Activated CD4-positive, alpha-beta T cell treated with anti-CD3 and anti-CD28 coated beads for 36 hours (primary cell): ENCODE results near the gene TUBA3D. TPM values are rescaled to one million over a fixed set of nuclear protein-coding genes. Genes with fewer than 3 reads are reported as not detected.
"Not testable (repeated sequence)": the region's sequence is repeated elsewhere in the genome, so short reads cannot be mapped to it uniquely, and the experiment has no call there.

Source experiments
- ATAC-seq: fragments of 200-7000 bp; cut with Tn5 transposase; one replicate; pipeline ENCODE4 v1.10.0; 2021; ENCODE audit warnings: mild to moderate bottlenecking, moderate library complexity
- CTCF ChIA-PET: fragments of 350-600 bp; sonication (Branson Sonifier 250); formaldehyde crosslinking; loops from one replicate; lab custom pipeline; 2021; ENCODE audit warnings: antibody characterized with exemption; lab: Charles Lee
- POLR2A ChIA-PET: fragments of 350-600 bp; sonication (Branson Sonifier 250); formaldehyde crosslinking; loops from one replicate; lab custom pipeline; 2021; ENCODE audit warnings: antibody characterized with exemption, inconsistent platforms; lab: Charles Lee
- DNase-seq: peaks from one replicate; pipeline ENCODE4 v3.0.0-alpha.2; 2020
- H3K27ac Mint-ChIP-seq: one replicate; pipeline ENCODE4 v1.8.0; 2021; ENCODE audit warnings: mixed read lengths
- H3K27me3 Mint-ChIP-seq: one replicate; pipeline ENCODE4 v1.8.0; 2021; ENCODE audit warnings: mixed read lengths
- H3K36me3 Mint-ChIP-seq: one replicate; pipeline ENCODE4 v1.8.0; 2021; ENCODE audit warnings: low read depth, mixed read lengths
- H3K4me1 Mint-ChIP-seq: one replicate; pipeline ENCODE4 v1.8.0; 2021; ENCODE audit warnings: mixed read lengths
- H3K4me3 Mint-ChIP-seq: one replicate; pipeline ENCODE4 v1.8.0; 2021; ENCODE audit warnings: mild to moderate bottlenecking, moderate library complexity, mixed read lengths
- H3K9me3 Mint-ChIP-seq: one replicate; pipeline ENCODE4 v1.8.0; 2021; ENCODE audit warnings: low read depth, mixed read lengths
- intact Hi-C, 2 experiments: fragments of 100-400 bp; cut with DNase I in 1 of 2; cut with micrococcal nuclease in 1 of 2; formaldehyde crosslinking; loops; one replicate each; pipeline versions ENCODE4 v1.14.2 to v1.15.1; 2022 to 2024; cut with DNase I, micrococcal nuclease
- total RNA-seq, 2 experiments: library from RNA; stranded (reverse); gene quantifications; one replicate each; pipeline ENCODE4 v1.2.3, GENCODE V29; 2021

Gene TUBA3D
- total RNA-seq, 2 experiments from 2014 or later: not detected

GRCh38 chr2:131498321-131498973, 22.5 kb downstream of the TUBA3D start:
- Mint-ChIP-seq H3K4me1 (peaks cover 39% of the 10 kb centered on the region), H3K36me3 (peaks cover 39% of the 10 kb centered on the region), H3K27ac (peak overlapping the region; percentile 86)
- ATAC-seq: peak; percentile 96
- POLR2A ChIA-PET, H3K9me3 Mint-ChIP-seq, H3K27me3 Mint-ChIP-seq, H3K4me3 Mint-ChIP-seq: not testable (repeated sequence)
- DNase-seq: peak; percentile 51
- intact Hi-C loops: loop anchor here in 1 of 2 experiments (1.0 to 10.0 kb wide), 2 partner anchors 344 to 1124 kb away; no protein-coding TSS in a partner anchor
- CTCF ChIA-PET: interaction anchor here (0.6 to 0.9 kb wide), 3 partner anchors 85 to 425 kb away, joined by 3 to 4 read pairs (median 3); no protein-coding TSS in a partner anchor

- H3K9me3 Mint-ChIP-seq, H3K27me3 Mint-ChIP-seq, H3K4me3 Mint-ChIP-seq, POLR2A ChIA-PET, DNase-seq, intact Hi-C loops, H3K27ac Mint-ChIP-seq: not testable (repeated sequence)
- peaks cover 11% of the 10 kb centered on the region for H3K4me1 Mint-ChIP-seq
- H3K36me3 Mint-ChIP-seq: peaks cover 59% of the 10 kb centered on the region
- CTCF ChIA-PET: interaction anchor here (0.6 kb wide), 1 partner anchor 20 kb away, joined by 5 read pairs; no protein-coding TSS in a partner anchor
- ATAC-seq: peak; percentile 40
Measured at GRCh38 chr2:131503587-131503986, 27.7 kb downstream of the TUBA3D start.

DNA sequence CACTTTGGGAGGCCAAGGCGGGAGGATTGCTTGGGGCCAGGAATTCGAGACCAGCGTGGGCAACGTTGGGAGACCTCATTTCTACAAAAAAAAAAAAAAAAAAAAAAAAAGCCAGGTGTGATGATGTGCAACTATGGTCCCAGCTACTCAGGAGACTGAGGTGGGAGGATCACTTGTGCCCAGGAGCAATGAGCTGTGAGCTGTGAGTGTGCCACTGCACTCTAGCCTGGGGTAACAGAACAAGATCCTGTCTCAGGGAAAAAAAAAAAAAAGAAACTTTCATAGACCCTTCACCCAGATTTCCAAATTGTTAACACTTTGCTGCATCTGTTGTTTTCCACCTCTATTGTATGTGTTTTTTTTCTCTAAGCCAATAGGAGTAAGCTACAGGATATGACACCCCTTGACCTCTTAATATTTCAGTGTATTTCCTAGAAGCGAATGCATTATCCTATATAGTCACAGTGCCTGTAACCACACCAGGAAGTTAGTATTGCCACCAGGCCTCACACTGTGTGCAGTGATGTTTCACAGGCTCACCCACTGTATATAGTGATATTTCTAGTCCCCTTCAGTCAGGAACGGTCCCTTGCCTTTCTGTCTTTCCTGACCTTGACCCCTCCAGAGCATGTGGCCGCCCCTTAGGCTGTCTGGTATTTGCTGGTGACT, 28.3 kb downstream of the TUBA3D start:
- intact Hi-C loops, H3K9me3 Mint-ChIP-seq, H3K27me3 Mint-ChIP-seq, POLR2A ChIA-PET, CTCF ChIA-PET, H3K4me3 Mint-ChIP-seq, DNase-seq, H3K4me1 Mint-ChIP-seq: not testable (repeated sequence)
- peak; percentile 88 for ATAC-seq
- peak overlapping the region; percentile 85 for H3K27ac Mint-ChIP-seq
- H3K36me3 Mint-ChIP-seq: peaks cover 57% of the 10 kb centered on the region

DNA sequence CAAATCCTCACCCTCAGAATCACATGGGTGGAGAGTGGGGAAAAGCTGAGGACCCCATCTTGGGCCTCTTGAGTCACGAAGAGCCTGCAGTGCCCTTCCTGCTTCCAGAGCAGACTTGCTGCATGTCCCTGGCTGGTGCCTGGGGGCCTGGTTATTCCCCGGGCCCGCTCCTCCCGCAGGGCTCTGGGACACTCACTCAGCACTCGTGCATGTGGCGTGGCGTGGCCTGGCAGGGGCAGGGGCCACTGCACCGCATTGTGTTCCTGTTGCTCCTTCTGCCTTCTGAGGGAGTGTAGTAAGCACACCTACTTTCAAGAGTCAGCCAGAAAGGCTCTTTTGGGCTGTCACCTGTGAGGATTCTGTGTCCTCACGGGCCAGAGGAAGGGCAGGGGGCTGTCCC, 33.7 kb downstream of the TUBA3D start:
- Mint-ChIP-seq H3K36me3 (peaks cover 33% of the 10 kb centered on the region), H3K4me1 (peaks cover under 1% of the 10 kb centered on the region)
- no peak for ATAC-seq

DNA sequence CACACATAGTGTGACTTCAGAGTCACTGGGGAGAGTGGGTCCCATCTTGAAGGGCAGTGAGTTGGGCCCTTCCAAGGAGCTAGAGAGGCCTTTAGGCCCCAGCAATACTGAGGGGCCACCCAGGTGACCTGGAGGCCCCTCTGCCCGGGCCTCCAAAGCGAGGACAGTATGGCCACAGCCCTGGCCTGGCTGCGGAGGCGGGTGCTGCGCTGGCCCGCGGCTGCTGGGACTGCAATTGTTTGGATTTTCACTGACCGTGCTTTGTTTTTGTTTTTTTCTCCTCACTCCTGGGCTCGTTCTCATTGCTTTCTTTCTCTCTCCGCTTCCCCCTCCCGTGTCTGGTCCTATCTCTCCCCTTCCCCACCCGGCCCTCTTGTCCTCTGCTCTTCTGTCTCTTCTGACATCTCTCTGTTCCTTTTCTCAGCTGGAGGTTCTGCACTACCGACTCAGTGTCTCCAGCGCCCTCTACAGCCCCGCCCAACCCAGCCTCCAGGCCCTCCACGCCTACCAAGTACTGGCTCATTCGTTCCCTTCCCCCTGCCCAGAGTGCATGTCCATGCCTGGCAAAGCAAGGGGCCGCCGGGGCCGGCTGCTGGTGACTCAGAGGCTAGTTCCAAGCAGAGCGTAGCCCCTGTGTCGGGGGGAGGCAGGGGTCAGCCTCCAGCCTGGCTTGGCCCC, 35.5 kb downstream of the TUBA3D start:
- ATAC-seq, H3K9me3 Mint-ChIP-seq, H3K27me3 Mint-ChIP-seq, DNase-seq, CTCF ChIA-PET, POLR2A ChIA-PET, H3K27ac Mint-ChIP-seq, H3K4me1 Mint-ChIP-seq, intact Hi-C loops, H3K4me3 Mint-ChIP-seq: not testable (repeated sequence)
- peaks cover 28% of the 10 kb centered on the region for H3K36me3 Mint-ChIP-seq

More for the DNA sequence above, 33.7 kb downstream of the TUBA3D start:
- H3K9me3 Mint-ChIP-seq: no peaks in the 10 kb centered on the region
- CTCF ChIA-PET: no interaction called here
- H3K27me3 Mint-ChIP-seq: no peaks in the 10 kb centered on the region
- no peak overlapping the region for H3K27ac Mint-ChIP-seq
- DNase-seq: no peak
- intact Hi-C loops: no loop called here
- no peak overlapping the region for H3K4me3 Mint-ChIP-seq
- POLR2A ChIA-PET: no interaction called here

DNA sequence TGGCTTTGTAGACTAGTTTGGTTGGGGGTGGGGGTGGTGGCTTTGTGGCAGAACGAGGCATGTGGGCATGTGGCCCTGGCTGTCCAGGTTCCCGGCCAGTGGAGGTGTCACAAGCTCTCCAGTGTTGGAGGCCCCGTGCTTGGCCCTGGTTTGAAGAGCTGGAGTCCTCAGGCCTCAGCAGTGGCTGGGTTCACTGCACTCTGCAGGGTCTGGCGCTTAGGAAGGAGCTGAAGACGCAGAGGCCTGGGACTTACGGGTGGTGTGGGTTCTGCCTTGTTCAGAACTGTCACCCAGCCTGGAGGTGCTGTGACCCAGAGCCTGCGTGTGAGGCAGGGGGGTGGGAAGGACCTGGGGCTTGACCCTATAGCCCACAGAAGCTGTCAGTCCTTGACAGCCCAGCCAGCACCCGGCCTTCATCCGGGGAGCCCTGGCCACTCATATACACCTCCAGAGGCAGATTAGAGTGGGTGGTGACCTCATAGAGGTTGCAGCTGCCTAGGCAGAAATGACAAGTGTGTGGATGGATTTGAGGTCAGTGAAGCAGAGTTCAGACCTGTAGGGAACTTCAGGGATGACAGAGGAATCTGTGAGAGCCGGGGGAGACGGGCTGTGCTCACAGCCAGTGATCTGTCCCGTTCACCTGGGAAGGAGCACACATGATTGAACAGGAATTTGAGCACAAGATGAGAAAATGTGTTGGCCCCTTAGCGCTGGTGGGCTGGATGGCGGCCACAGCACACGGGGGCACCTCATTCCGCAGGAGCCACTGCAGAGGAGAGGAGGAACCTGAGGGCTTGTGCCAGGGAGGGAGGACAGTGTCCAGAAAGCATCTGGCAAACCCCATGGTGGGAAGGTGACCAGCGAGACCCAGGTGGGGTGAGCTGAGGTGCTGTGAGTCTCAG, 36.3 kb downstream of the TUBA3D start:
- POLR2A ChIA-PET, H3K27me3 Mint-ChIP-seq, H3K4me1 Mint-ChIP-seq, ATAC-seq, H3K9me3 Mint-ChIP-seq, intact Hi-C loops, CTCF ChIA-PET, DNase-seq, H3K4me3 Mint-ChIP-seq: not testable (repeated sequence)
- Mint-ChIP-seq H3K36me3 (peaks cover 22% of the 10 kb centered on the region), H3K27ac (peak overlapping the region; percentile 25)

DNA sequence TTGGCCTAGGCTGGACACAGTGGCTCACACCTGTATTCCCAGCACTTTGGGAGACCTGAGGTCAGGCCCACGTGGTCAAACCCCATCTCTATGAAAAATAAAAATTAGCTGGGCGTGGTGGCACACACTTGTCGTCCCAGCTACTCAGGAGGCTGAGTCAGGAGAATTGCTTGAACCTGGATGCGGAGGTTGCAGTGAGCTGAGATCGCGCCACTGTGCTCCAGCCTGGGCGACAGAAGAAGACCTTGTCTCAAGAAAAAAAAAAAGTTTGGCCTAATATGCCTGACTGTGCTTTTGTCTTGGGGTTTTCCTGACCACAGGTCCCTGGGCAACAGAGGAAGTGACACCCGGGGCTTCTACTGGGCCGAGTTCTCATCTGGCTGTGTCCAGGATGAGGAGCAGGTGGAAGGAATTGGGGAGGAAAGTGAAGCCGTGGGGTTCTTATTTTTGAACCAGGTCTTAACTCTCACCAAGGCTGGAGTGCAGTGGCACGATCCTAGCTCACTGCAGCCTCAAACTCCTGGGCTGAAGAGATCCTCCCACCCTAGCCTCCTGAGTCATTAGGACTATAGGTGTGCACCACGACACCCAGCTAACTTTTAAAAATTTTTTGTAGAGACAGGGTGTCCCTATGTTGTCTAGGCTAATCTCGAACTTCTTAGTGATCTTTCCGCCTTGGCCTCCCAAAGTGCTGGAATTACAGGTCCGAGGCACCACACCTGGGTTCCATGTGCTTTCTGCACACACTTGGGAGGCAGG, 38.7 kb downstream of the TUBA3D start:
- POLR2A ChIA-PET, CTCF ChIA-PET, H3K9me3 Mint-ChIP-seq, ATAC-seq, DNase-seq, H3K4me1 Mint-ChIP-seq, H3K27me3 Mint-ChIP-seq, intact Hi-C loops, H3K4me3 Mint-ChIP-seq, H3K27ac Mint-ChIP-seq: not testable (repeated sequence)
- peaks cover 17% of the 10 kb centered on the region for H3K36me3 Mint-ChIP-seq

- DNase-seq, ATAC-seq, H3K4me3 Mint-ChIP-seq, H3K27me3 Mint-ChIP-seq, H3K9me3 Mint-ChIP-seq, H3K27ac Mint-ChIP-seq, H3K4me1 Mint-ChIP-seq, POLR2A ChIA-PET, CTCF ChIA-PET, intact Hi-C loops: not testable (repeated sequence)
- H3K36me3 Mint-ChIP-seq: peaks cover 16% of the 10 kb centered on the region
Measured at GRCh38 chr2:131515235-131515634, 39.3 kb downstream of the TUBA3D start.

DNA sequence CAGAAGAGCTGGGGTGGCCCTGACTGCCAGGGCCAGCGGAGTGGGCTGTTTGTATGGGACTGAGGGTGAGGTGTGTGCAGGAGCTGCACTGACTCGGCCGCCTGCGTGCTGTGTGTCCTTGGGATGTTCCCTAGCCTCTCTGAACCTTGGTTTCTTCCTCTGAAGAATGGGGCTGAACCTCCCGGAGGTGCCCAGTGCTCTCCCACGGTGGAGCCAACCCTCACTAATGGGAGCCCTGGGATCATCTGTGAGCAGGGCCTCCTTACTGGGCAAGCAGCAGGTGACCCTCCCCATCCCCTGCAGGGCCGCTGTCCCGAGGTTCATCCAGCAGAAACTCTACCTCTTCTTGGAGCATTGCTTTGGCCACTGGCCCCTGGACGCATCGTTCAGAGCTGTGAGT, 40.1 kb downstream of the TUBA3D start:
- H3K4me1 Mint-ChIP-seq: no peaks in the 10 kb centered on the region
- intact Hi-C loops: no loop called here
- no peaks in the 10 kb centered on the region for H3K27me3 Mint-ChIP-seq
- peaks cover 16% of the 10 kb centered on the region for H3K36me3 Mint-ChIP-seq
- no peaks in the 10 kb centered on the region for H3K9me3 Mint-ChIP-seq
- DNase-seq (no peak), ATAC-seq (no peak)
- CTCF ChIA-PET: no interaction called here
- POLR2A ChIA-PET: no interaction called here
- no peak overlapping the region for H3K27ac Mint-ChIP-seq
- H3K4me3 Mint-ChIP-seq: no peak overlapping the region

- CTCF ChIA-PET, H3K27ac Mint-ChIP-seq: not testable (repeated sequence)
Measured at GRCh38 chr2:131516621-131517020, 40.7 kb downstream of the TUBA3D start.

More at GRCh38 chr2:131516621-131517020, 40.7 kb downstream of the TUBA3D start:
- intact Hi-C loops, H3K27me3 Mint-ChIP-seq, POLR2A ChIA-PET, H3K4me1 Mint-ChIP-seq, H3K4me3 Mint-ChIP-seq, H3K9me3 Mint-ChIP-seq: not testable (repeated sequence)
- peak; percentile 30 for DNase-seq
- peaks cover 16% of the 10 kb centered on the region for H3K36me3 Mint-ChIP-seq
- ATAC-seq: peak; percentile 24
